ENCODE data around the gene RANBP17.

Gene RANBP17

DNA sequence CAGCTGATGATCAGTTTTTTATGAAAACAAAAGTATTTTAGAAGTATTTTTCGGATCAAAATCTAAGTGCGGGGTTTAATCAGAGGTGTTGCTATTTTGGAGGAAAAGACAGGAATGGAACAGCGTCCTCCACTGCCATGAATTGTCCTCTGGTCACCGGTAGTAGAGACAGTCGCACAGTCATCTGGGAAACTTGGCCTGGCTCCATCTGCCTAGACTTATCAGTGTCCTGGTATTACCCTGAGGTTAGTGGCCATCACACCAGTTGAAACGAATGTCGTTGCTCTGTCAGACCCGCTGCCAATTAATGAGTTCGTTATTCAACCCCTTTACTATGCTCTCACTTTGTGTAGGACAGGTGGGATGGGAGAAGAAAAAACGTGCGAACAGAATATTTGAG lies 455.4 kb downstream of the RANBP17 start:
- no peak for DNase-seq (ENCODE audit: low spot score)

- DNase-seq (ENCODE audit: low spot score): no peak
Observed at GRCh38 chr5:171318026-171318425, 456.2 kb downstream of the RANBP17 start.

- DNase-seq (ENCODE audit: low spot score): no peak
Observed at GRCh38 chr5:171321447-171321846, 459.6 kb downstream of the RANBP17 start.

DNA sequence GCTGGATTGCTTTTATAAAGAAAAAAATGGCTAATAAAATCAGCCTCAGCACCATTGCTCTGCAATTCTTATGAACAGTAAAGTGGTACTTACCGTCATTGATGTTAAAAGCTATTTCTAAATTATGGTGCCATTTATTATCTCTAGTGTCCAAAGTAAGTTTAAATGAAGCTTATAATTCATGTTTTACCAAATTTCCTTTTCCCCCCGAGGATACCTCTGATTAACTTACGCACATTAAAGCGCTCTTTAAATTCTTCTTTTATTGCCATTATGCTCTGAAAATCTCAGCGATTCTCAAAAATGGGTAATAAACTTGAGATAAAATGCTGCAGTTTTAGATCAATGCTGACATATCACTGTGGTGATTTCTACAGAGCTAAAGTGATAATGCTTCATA lies 460.7 kb downstream of the RANBP17 start:
- no peak for DNase-seq (ENCODE audit: low spot score)

DNA sequence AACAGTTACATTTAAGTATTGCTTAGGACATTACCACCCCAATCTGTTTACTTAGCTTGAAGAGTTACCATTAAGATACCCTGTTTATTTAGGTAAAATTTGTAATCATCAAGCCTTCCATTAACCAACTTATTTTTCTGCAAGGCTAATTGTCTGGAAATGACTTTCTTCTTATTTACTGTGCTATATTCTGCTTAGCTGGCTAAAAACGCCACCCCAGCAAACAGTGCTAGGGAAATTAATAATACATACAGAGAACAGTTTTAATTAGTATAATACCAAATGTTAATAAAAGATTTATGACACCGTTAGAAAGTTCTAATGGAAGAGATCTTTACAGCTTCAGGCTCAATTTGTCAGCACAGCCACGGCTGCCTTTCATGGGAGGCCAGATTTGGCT lies 461.2 kb downstream of the RANBP17 start:
- DNase-seq (ENCODE audit: low spot score): no peak

- no peak for DNase-seq (ENCODE audit: low spot score)
Observed at GRCh38 chr5:171323806-171324632, 462.2 kb downstream of the RANBP17 start.

DNA sequence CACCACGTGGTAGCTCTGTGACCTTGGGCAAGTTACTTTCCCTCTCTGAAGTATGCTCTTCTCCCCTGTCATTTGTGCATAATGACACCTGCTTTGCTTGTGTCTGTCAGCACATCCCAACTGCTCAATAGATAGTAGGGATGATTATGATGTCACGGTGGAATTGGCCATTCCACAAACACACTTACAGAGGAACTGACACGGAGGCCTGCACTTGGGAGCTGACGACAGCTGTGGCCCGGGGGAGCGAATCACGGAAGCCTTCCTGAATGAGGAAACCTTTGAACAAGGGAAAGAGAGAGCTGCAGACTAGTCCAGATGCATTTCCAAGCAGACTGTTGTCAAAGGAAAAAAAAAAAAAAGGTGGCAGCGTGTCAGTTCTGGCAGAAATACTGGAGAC lies 468.2 kb downstream of the RANBP17 start:
- DNase-seq (ENCODE audit: low spot score): no peak

DNA sequence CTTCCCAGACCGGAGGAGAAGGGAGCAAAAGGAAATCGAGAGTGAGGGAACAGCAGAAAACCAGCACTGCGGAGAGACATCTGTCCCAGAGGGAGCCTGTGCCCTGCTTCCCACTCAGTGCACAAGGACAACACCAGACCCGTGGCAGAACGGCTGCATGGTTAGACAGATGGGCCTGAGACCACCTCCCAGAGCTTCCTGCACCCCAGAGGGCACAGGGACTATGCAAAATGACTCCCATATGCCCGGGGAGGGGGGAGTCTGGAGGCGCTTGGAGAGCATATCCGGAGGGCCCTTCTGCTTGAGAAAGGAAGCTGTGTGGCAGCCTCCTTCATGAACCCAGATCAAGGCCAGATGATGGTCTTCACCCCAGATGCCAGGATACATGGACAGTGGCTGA lies 473.8 kb downstream of the RANBP17 start:
- no peak for DNase-seq (ENCODE audit: low spot score)

DNA sequence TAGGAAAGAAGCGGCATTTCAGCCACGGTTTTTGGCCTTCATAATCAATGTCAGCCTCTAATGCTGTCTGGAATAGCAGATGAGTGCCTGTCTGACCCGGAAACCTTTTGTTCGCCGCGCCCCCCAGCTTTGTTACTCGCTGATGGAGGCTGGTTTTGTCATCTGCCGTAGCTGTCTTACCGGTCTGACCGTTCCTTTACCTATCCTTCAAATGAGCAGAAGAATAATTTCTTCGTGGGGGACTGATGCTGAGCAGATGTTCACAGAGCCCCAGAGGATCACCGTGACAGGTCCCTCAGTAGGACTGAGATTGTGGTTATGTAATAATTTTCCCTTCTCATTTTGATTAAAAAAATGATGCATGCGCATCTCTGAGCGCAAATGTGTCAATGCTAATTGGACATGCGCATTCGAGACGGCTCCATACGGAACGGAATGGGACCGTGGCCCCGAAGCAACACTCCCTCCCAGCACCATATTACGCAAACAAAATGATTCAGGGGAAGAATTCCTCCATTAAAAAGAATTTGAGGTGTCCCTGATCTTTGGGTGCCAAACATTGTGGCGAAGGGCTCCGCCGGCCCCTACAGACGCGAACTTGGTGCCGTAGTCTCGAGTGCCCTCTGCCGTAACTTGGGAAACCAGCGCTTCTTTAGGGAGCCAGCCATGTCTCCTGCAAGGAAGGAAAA lies 474.8 kb downstream of the RANBP17 start:
- DNase-seq (ENCODE audit: low spot score): peak; percentile 56

DNA sequence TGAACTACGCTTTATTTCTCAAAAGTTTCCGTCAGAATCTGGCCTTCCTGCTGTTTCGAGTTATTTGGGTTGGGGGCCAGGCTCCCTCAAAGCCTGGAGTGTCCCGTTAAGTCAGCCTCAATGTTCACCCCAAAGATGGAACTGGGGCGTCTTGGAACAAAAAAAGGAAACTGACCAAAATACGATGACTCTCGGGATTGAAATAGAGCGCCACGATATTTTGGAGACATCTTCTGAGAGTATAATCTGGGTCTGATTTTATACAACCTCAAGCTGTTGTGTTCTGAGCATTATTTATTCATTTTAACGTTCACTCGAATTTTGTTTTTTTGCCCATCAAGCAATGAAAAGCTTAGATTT lies 475.4 kb downstream of the RANBP17 start:
- DNase-seq (ENCODE audit: low spot score): no peak

DNA sequence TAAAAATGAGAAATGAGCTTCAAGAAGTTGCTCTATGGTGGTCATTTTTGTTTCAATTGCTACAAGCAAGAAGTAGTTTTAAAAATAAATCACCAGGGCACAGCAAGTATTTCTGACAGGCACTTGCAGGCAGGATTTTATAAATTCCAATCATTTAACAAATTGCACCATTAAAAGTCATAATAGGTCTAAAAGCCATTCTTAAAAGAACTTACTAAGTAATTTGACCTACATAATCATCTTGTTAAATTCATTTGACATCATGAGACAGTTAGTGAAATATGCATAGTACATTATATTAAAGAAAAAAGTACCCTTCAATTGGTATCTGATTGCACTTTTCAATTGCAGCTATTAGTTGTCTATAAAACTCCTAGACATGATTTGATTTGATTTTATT lies 478.2 kb downstream of the RANBP17 start:
- DNase-seq (ENCODE audit: low spot score): no peak

GRCh38 chr5:171340491-171340890 lies 478.7 kb downstream of the RANBP17 start:
- DNase-seq (ENCODE audit: low spot score): no peak

DNA sequence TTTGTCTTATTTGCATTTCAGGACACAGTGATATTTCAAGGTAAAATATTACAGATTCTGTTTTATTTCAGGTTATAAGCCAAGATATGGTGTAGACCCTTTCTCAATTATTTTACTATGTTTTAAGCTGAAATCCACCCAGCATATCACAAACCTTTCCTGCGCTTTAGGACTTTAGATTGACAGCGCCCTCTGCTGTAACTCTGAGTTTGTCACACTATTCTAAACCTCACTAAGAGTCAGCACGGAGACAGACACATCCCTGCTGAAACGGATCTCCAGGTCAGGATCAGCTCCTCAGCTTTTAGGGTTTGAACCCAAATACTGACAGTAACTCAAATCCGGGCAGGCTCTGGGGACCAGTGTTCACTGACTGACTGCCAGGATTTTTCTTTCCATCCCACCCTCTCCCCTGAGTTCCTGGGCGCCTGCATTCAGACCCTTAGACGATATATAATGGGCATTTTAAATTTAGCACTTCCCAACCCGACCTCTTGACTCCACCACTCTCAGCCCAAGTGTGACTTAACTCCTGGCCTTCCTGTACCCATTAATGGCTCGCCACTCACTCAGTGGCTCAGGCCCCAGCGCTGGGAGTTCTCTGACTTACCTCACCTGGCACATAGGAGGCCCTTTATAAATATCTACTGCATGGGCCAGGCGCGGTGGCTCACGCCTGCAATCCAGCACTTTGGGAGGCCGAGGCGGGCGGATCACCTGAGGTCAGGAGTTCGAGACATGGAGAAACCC lies 480.7 kb downstream of the RANBP17 start:
- DNase-seq (ENCODE audit: low spot score): peak; percentile 50

DNA sequence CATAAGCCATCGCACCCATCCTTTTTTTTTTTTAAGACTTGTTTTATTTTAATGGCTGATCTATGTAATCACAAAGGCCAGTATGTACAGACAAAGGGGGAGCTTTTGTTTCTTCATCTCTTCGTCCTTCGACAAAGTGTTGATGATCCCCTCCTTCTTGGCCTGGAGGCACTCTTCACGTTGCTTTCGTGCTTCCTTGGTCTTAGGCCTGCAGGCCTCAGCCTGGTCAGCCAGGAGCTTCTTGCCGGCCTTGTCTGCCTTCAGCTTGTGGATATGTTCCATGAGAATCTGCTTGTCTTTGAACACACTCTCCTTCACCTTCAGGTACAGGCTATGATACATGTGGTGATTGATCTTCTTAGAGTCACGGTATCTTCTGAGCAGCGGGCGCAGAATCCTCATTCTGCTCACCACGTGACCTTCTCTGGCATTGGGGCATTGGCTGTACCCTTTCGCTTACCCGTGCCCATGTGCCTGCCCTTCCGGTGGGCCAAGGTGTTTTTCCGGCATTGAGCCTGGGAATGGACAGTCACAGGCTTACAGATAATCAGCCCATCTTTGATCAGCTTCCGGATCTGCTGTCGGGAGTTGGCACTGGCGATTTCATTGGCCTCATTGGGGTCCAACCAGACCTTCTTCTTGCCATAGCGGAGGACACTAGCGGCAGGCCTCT lies 483.3 kb downstream of the RANBP17 start:
- DNase-seq (ENCODE audit: low spot score): no peak

All from LoVo (cell line).